Kidney capillary endothelial cell (primary cell): Measurements from ENCODE around the gene P2RX2.

ENCODE experiments used
- DNase-seq: peaks from one replicate; pipeline ENCODE4 v3.0.0-alpha.2; 2018; ENCODE audit warnings: low spot score

The P2RX2 gene

DNA sequence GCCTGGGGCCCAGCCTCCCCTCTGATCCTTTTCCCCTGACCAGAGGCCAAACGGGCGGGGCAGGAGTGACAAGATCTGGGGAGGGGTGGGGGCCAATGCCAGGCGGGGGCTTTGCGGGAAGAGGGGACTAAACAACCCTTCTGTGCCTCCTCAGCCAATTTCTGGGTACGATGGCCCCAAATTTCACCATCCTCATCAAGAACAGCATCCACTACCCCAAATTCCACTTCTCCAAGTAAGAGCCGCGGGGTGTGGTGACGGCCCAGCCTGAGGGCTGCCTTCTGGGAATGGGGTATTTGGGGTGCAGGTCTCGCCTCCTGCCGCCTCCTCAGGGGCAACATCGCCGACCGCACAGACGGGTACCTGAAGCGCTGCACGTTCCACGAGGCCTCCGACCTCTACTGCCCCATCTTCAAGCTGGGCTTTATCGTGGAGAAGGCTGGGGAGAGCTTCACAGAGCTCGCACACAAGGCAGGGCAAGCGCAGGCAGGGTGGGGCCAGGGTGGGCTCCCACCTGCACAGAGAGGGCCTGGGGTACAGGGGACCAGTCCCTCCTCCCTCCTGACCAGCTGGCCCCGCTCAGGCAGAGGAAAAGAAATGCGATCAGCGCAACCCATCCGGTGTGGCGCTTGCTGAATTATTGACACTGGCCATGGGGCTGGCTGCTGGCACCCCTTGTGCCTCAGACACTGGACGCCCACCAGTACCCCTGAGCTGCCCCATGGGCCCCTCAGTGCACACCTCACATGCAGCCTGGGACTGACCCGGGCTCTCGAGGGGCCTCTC, 1.7 kb downstream of the P2RX2 start:
- DNase-seq: no peak

DNA sequence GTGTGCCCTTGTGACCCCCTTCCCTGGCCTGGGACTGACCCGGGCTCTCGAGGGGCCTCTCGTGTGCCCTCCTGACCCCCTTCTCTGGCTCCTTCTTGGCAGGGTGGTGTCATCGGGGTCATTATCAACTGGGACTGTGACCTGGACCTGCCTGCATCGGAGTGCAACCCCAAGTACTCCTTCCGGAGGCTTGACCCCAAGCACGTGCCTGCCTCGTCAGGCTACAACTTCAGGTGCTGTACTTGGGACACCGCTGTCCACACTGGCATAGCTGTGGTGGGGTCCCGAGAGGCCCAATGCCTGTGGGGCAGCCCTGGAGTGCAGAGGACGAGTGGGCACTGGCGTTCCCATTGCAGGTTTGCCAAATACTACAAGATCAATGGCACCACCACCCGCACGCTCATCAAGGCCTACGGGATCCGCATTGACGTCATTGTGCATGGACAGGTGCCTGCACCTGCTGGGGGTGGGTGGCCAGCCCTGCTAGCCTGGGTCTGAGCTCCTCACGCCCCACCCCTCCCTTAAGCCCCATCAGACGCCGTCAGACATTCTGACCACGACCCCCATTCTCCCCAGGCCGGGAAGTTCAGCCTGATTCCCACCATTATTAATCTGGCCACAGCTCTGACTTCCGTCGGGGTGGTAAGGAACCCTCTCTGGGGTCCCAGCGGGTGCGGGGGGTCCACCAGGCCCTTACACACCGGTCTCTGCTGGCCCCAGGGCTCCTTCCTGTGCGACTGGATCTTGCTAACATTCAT, 2.5 kb downstream of the P2RX2 start:
- DNase-seq: no peak

DNA sequence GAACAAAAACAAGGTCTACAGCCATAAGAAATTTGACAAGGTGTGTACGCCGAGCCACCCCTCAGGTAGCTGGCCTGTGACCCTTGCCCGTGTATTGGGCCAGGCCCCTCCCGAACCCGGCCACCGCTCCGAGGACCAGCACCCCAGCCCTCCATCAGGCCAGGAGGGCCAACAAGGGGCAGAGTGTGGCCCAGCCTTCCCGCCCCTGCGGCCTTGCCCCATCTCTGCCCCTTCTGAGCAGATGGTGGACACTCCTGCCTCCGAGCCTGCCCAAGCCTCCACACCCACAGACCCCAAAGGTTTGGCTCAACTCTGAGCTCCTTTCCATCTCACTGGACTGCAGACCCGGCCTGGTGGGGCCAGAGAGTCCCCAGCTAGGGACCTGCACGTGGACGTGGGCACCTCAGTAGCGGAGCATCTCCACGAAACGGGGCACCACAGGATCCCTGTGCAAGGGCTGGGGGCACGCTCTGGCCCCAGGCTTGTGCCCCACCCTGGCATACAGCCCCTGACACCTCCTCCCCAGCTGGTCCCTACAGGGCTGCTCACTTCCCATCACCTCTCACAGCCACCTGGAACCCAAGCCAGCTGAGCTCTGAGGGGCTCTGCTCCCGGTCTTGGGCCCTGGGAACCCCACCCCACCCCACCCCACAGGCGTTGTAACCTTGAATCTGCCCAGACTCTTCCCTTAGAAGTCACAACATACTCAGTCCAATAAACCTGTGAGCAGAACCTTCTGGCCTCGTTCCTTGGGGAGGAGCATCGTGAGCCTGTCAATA, 3.3 kb downstream of the P2RX2 start:
- no peak for DNase-seq

- no peak for DNase-seq
Measured at GRCh38 chr12:132622437-132623071, 4.0 kb downstream of the P2RX2 start.

DNA sequence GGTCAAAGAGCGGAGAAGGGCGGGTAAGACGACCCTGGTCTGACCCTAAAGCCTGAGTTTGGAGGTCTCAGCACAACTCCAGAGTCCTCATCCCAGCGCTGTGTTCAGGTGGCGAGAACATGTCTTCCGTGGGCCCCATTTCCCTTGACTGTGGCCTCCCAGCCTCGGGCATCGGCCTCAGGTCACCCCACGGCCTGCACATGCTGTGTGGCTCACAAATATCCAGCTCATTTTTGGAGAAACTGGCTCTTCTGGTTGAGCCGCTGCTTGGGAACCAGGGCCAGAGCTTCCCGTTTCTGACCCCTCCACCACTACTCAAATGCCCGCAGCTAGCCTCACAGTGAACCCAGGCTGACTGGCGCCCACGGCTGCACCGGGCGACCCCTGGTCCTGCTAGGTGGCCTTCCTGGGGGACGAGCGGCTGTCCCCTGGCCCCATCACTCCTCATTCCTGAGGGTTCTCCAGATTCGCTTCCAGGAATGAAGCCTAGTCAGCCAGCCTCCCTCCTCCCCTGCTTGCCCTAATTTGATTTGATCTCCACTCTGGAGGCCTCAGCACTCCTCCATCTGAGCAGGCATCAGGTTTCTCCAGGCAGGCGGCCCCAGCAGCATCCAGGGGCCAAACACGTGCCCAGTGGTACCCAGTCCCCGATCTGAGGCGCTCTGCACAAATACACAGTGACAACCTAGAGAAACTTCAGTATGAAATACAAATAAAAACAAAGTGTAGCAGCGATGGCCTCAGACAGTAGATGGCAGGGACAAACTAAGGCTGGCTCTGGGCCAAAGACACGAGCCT, 4.7 kb downstream of the P2RX2 start:
- no peak for DNase-seq

DNA sequence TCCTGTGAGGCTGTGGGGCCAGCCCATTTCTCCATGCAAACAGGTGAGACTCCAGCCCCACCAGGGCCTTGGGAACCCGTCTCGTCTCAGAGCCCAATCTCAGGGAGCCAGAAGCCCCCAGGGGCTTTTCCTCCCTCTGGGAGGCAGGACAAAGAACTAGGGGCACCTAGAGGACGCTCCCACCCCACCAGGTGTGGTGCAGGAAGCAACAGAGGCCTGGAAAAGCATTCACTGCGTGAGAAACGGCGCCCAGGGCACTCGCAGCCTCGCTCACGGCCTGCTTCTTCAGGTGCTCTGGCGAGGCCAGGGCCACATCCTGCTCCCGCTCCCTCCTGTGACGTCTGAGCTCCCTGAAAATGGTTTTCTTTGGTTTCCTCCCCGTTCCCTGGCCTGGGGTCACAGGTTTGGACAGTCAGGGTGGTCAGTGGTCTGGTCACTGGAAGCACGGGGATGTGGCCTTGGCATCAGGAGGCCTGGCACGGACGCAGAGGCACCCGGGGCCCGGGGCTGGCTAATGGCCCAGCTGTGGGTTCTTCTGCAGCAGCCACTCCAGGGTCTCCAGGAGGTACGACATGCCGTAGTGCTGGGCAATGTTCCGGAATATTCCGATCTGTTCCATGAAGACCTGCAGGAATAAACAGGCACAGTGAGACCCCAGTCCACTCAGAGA, 5.7 kb downstream of the P2RX2 start:
- no peak for DNase-seq

DNA sequence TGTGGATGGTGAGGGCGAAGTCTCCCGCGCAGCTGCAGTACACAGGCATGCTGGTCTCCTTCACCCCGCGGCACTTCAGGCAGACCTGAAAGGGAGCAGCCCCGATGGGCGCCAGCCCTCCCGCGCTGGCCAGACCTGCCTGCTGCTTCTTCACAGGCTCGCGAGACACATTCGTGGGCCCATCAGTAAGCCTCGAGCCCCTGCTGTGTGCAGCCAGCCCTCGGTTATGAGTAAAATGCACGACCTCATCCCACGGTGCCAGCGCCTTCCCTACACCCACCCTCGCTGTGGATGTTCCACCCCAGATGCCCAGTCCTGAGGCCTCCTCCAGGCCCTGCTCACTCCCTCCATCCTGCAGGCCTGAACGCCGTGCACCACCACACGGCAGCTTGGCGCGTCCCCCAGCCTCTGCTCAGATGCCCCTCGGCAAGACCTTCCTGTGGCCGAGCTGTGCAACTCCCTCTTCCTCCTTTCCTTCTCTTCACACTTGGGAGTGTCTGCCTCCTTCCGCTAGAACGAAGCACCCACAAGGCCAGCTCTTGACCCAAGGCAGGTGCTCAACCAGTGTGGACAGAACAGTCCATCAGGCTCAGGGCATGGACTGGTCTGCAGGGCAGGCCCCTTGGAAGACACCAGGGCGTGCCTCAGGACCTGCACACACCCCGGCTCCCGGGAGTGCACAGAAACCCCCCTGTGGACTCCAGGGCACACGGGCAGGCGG, 6.5 kb downstream of the P2RX2 start:
- no peak for DNase-seq

GRCh38 chr12:132625731-132626430, 7.3 kb downstream of the P2RX2 start:
- no peak for DNase-seq

DNA sequence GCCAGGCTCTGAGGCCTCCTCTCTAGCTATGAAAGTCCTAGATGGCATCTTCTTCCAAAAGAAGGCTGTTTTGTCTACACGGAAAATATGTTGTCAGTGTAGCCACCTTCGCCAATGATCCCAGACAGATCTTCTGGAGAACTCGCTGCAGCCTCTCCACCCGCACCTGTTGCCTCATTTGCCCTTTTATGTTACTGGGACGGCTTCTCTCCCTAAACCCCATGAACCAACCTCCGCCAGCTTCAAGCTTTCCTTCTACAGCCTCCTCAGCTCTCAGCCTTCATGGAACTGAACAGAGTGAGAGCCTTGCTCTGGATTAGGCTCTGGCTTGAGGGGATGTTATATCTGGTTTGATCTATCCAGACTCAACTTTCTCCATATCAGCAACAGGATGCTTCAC, 10.8 kb downstream of the P2RX2 start:
- no peak for DNase-seq

- no peak for DNase-seq
Measured at GRCh38 chr12:132630672-132631071, 12.1 kb downstream of the P2RX2 start.

- no peak for DNase-seq
Measured at GRCh38 chr12:132631666-132632065, 13.1 kb downstream of the P2RX2 start.

- DNase-seq: no peak
Measured at GRCh38 chr12:132632521-132633228, 14.1 kb downstream of the P2RX2 start.

GRCh38 chr12:132633398-132633797, 14.8 kb downstream of the P2RX2 start:
- DNase-seq: no peak

DNA sequence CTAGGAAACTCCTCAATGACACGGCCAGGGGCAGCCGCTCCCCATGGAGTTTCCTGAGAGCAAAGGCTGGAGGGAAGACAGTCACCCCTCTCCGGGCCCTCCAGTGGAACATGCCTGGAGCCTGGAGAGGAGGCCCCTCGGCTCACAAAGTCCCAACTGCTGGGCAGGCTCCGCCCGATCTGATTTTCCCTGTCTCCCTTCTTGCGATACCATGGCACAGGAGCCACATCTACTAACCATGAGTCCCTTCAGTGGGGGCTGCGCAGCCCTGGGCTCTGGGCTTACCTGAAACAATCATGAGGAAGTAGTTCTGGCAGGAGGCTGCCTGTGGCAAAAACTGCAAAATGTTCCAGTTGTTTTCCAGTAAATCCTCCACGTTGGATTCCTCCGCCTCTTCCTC, 15.3 kb downstream of the P2RX2 start:
- no peak for DNase-seq

DNA sequence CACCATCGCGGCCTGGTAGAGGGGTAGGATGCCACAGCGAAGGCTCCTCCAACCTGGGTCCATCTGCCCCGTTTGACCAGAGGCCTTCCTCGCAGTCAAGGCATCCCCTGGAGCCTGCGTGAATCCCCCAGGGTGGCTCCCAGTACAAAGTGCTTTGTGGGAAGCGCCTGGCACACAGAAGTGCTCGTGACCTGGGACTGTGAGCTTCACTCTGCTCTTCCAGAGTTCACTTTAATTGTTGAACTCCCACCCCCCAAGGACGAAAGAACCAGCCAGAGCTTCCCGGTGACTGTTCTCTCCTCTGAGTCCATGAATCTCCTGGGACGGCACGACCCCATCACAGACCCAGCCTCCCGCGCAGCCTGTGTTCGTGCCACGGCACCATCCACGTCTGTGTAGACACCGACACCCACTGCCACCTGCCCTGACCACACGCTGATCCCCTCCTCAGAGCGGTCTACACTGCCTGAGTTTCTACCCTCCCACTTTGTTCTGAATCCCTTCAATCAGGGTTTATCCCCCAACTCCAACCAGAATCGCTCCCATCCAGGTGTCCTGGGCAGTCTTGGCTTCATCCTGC, 15.9 kb downstream of the P2RX2 start:
- DNase-seq: no peak

- no peak for DNase-seq
Measured at GRCh38 chr12:132635076-132635955, 16.7 kb downstream of the P2RX2 start.

GRCh38 chr12:132637811-132638210, 19.2 kb downstream of the P2RX2 start:
- DNase-seq: no peak
